ENCODE measurements around the gene PCIF1.

PCIF1 gene

GRCh38 chr20:45962031-45962755 is 27.7 kb downstream of the PCIF1 start:
- no peak for DNase-seq (ENCODE audit: extremely low spot score, insufficient read length, low read depth)
- FAIRE-seq = no peak

- FAIRE-seq = peak; percentile 21
- no peak for DNase-seq (ENCODE audit: extremely low spot score, insufficient read length, low read depth)
Observed at GRCh38 chr20:45963059-45964005, 28.8 kb downstream of the PCIF1 start.

GRCh38 chr20:45964006-45964400 is 29.5 kb downstream of the PCIF1 start:
- no peak for FAIRE-seq

GRCh38 chr20:45965169-45966002 is 30.9 kb downstream of the PCIF1 start:
- FAIRE-seq (no peak), DNase-seq (ENCODE audit: extremely low spot score, insufficient read length, low read depth) (no peak)

More at GRCh38 chr20:45964006-45964400, 29.5 kb downstream of the PCIF1 start:
- DNase-seq (ENCODE audit: extremely low spot score, insufficient read length, low read depth) = no peak

GRCh38 chr20:45967551-45968080 is 33.1 kb downstream of the PCIF1 start:
- FAIRE-seq = no peak
- DNase-seq (ENCODE audit: extremely low spot score, insufficient read length, low read depth) = no peak

GRCh38 chr20:45968081-45968671 is 33.7 kb downstream of the PCIF1 start:
- no peak for FAIRE-seq
- DNase-seq (ENCODE audit: extremely low spot score, insufficient read length, low read depth) = no peak

GRCh38 chr20:45968801-45969711 is 34.6 kb downstream of the PCIF1 start:
- DNase-seq (ENCODE audit: extremely low spot score, insufficient read length, low read depth) (no peak), FAIRE-seq (no peak)

GRCh38 chr20:45969712-45970634 is 35.5 kb downstream of the PCIF1 start:
- FAIRE-seq (no peak), DNase-seq (ENCODE audit: extremely low spot score, insufficient read length, low read depth) (no peak)

GRCh38 chr20:45970646-45971424 is 36.4 kb downstream of the PCIF1 start:
- no peak for FAIRE-seq
- DNase-seq (ENCODE audit: extremely low spot score, insufficient read length, low read depth) = no peak

GRCh38 chr20:45971425-45971674 is 36.9 kb downstream of the PCIF1 start:
- DNase-seq (ENCODE audit: extremely low spot score, insufficient read length, low read depth) (peak; percentile 48), FAIRE-seq (no peak)

GRCh38 chr20:45971675-45972499 is 37.4 kb downstream of the PCIF1 start, which contains the start of gene ZNF335:
Gene ZNF335, minus strand, starts transcription at chr20:45972203. Its CDS starts 793 bp downstream, at chr20:45971410.
- FAIRE-seq = no peak
- peak; percentile 96 for DNase-seq (ENCODE audit: extremely low spot score, insufficient read length, low read depth)

- DNase-seq (ENCODE audit: extremely low spot score, insufficient read length, low read depth) (peak; percentile 99), FAIRE-seq (peak; percentile 95)
Observed at GRCh38 chr20:45972500-45973183, 38.2 kb downstream of the PCIF1 start.

GRCh38 chr20:45974896-45975565 is 40.5 kb downstream of the PCIF1 start:
- FAIRE-seq (no peak), DNase-seq (ENCODE audit: extremely low spot score, insufficient read length, low read depth) (no peak)

- DNase-seq (ENCODE audit: extremely low spot score, insufficient read length, low read depth) (no peak), FAIRE-seq (no peak)
Observed at GRCh38 chr20:45975686-45976085, 41.2 kb downstream of the PCIF1 start.

- DNase-seq (ENCODE audit: extremely low spot score, insufficient read length, low read depth) = no peak
- no peak for FAIRE-seq
Observed at GRCh38 chr20:45976086-45976485, 41.6 kb downstream of the PCIF1 start.

All from GM18507 (cell line).